GM18907 (cell line): ENCODE results near the gene IQCH.
A peak's percentile ranks its signal among the peaks of the same experiment; 100 is the strongest.

ENCODE experiments used
- ATAC-seq: cut with Tn5 transposase; IDR thresholded peaks from one replicate; pipeline ENCODE4 v1.9.1; 2021; ENCODE audit warnings: mild to moderate bottlenecking, moderate library complexity; ENCODE audit not compliant: unreplicated experiment

Gene IQCH

DNA sequence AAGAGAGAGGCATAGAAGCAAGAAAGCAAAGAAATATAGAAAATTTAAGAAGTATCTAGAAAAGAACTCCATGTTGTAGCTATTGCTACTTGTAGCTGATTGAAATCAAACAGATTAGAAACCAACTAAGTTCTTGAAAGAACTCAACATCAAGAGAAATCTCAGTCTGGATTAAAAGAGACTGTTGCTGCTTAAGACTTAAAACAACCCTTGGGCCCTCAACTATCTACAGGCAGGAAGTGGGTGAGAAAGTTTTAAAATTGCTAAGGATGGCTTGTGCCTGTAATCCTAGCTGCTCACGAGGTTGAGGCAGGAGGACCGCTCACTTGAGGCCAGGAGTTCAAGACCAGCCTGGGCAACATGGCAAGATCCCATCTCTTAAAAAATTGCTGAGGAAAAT is 227.1 kb downstream of the IQCH start:
- no peak for ATAC-seq

DNA sequence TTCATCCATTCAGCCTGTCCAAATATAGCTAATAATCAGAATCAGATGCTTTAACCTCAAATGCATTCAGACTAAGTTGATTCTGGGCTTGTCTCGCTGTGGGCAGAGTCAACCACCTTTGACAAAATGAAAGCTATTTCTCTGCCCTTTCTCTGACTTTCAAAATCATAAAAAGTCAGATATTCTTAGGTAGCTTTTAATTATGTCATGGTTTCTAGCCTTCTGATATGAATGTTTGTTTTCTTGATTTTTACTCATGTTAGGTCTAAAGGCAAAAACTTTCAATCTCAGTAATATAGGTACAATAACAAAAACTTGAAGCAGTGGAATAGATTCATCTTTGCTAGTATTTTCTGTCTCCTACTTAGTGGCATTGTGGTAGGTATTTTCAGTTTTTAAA is 241.0 kb downstream of the IQCH start:
- ATAC-seq, result no peak

DNA sequence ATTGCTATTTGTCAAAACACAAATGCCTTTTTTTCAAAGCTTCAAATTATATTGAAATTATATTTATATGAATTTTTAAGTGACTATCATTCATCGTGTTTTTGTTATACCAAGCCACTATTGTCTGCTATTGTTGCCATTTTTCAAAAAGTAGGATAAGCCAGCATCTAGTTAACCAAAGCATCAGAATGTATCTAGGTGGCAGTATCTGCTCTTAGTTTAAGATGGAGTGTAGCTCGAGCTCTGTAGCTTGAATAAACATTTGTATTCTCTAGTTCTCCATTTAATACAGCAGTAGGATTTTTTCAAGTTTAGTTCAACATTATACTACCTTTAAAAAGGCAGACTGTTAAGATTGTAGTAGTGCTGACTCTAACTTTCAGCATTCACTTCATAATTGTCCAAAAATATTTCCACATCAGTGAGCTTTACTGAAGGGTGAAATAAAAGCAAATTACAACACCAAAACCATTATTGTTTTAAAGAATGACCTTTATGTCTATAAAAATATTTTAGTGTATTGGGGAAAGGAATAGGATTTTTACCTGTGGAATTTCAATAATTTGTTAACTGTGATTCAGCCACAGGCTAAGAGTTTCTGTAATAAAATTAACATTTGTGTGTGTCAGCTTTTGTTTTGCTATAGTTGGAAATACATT is 246.7 kb downstream of the IQCH start:
- ATAC-seq, result no peak

DNA sequence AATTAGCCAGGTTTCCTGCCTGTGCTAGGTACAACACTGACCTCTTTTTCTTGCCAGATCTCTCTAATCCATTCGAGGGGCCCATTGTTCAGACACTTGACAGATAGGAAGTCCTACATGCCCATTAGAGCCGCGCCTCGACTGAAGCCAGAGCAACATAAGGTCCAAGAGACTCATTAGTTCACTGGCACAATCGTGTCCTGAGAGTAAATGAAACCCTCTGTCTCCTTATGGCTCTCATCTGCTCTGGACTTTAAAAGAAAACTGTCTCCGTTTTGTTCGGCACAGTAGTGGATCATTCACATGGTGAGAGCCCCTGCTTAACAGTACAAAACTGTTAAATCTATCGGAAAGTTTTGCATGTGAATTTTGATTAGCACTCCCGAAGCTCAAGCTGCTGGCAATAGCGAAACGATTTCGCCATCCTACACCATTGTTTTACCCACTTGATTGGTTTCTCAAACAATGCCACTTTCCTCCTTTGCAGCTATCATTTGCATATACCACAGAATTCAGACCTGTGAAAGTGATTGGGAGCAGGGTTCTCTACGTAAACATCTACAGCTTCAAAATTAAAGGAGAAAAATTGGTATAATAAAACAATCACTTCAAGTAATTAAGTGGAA is 247.4 kb downstream of the IQCH start:
- no peak for ATAC-seq

DNA sequence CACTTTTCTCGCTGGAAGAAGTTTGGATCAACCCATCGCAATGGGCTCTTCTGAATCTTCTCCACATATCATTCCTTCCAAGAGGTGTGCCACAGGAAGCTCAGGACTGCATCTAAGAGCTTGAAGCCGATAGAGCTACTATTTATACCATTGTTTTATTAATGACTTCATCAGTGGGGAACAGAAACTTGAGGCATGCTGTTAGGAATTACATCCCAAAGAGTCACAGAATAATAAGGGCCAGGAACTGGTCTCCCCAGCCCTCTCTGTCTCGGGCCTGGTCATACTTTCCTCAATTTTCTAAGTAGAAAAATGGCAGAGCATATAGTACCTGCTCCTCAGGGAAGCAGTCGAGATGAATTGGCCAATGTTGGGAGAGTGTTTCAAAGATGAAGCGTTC is 249.5 kb downstream of the IQCH start:
- ATAC-seq, result no peak

DNA sequence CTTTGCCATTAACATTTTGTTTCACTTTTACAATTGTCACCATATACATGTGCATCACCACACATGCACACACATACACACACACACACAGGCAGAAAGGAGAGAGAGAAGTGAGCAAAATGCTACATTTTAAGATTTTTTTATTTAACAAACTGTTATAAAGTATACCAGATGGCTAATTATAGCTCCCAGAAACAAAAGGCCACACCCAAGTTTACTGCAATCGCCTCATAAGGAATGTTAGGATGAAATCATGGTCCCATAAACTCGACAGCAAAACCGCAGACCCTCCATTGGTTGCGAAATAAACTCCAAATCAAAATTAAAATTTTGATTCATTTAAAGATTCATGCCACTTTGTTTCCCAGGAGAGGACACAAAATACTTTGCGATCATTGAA is 250.2 kb downstream of the IQCH start:
- no peak for ATAC-seq

DNA sequence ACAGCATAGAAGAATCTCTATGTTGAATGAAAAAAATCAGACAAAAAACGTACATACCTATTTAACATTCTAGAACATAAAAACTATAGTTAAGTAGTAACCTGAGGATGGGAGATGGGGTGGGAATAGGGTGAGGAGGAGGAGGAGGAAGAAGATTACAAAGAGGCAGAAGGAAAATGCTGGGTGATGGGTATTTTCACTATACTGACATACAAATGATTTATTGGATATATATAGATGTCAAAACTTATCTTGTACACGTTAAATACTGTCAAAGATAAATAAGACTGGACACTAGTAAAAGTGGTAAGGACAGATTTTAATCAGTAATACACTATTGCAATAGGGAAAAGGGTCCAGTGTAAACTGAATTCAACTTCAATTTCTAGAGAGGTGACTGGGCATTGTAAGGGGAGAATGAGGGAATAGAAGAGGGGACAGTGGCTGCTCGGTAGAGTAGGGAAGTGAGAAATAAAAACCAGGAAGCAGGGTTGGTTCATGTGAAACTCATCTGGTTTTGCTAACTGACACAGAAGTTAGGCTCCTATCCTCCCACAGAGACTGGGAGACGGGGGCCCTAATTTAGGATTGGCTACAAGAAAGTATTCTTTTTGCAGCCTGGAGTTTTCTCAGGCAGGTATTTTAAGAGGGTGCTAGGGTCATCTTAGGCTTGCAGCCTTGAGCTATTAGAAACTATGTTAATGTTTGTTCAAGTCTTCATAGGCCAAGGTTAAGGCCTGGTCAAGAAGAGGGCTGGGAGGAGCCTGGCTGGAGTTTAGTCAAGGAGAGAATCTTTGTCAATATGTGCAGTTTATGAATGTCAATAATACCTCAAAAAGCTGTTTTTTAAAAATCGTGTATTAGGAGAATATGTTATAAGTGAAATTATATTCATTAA is 251.3 kb downstream of the IQCH start:
- no peak for ATAC-seq

DNA sequence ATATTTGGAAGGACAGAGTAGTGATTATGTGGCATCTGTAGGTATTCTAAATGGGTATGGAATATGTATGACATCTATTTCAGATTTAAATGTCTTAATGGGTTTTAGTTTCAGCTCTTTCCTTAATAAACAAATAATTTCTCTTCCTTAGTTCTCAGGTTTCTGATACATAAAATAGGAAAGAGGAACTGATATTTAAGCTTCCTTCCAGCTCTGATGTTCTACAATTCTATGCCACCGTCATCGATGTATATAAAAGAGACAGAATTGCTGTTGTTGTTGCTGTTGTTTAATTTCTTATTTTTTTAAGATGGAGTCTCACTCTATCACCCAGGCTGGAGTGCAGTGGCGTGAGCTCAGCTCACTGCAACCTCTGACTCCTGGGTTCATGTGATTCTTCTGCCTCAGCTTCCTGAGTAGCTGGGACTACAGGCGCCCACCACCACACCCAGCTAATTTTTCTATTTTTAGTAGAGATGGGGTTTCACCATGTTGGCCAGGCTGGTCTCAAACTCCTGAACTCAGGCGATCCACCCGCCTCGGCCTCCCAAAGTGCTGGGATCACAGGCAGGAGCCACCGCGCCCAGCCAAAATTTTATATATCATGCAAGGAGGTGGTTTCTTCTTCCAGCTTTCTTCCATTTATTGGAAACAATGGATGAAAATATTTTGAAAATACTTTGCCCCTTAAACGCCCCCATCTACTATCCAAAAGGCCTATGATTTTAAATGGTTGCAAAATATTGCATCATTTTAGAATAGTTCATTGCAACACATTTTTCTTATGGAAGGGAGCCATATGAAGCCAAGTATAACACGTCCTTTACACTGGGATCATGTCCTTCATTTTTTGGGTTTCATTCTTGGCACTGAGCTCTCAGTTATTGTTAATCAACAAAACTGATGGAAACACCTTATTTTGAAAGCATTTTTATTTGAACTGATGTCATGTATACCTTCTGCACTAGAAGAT is 252.5 kb downstream of the IQCH start:
- ATAC-seq, result no peak

DNA sequence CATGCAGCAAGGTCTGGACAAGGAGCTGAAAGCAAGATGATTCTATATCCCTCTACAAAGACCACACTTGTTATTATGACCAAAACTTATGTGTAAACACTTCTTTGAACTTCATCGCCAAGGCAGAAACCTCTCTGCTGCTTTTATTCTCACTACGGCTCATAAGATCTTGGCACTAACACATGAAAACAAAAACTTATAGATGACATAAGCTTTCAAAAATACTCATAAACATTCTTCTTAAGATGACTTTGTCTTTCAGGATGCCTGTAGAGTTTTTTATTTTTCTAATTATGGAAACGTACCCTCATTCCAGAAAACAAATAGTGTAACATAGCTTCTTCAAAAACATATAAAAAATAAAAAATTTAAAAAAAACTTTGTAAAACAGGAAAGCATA is 253.8 kb downstream of the IQCH start:
- no peak for ATAC-seq

DNA sequence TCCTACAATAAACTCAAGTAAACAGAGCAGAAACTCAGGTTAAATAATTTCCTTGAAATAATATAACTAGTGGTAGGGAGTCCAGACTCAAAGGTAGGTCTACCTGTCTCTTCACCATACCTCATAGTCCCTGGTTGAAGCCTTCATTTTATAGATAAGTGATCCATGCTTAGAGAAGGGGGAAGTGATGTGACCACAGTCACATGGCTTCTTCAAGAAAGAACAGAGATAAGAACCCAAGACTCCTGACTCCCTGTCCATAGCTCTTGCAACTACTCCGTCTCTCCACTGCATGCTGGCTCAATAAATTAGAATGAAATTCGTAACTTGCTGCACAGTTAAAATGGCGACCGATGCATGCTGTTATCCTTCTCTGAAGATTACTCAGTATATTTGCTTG is 255.3 kb downstream of the IQCH start:
- ATAC-seq, result no peak

DNA sequence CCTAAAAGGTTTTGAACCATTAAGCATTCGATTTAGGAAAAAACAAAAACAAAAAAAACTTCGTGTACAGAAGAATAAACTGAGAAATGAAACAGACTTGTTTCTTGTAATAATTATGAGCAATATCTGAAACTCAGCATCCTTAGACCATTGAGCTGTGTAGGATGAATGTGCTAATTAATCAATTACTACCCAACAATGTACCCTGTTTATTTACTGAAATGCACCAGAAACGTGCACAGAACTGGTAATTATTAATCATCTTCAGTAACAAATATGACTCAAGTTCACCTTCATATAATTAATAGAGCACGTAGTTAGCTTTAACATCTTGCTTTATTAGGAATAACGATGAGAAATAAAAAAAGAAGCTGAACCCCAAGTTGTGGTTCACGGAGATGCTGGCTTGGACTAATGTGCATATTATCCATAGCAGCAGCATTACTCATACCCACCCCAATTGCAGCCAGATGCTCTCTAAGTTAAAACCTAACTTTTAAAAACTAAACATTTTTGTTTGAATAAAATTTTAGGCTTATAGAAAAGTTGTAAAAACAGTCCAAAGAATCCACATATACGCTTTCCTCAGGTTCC is 256.1 kb downstream of the IQCH start:
- no peak for ATAC-seq

DNA sequence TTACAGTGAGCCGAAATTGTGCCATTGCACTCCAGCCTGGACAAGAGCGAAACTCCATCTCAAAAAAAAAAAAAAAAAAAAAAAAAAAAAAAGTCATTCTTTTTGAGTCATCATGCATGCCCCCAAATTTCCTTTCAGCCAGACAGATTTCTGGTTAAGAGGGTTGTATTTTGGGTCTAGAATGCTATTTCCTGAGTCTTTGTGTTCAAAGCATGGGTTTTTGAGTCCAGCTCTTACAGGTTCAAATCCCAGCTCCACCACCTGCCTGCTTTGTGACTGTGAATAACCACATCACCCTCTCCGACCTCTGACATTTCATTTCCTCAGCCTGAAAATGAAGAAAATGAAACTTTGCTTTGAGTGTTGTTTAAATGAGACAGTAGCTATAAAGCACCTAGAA is 257.0 kb downstream of the IQCH start:
- no peak for ATAC-seq

DNA sequence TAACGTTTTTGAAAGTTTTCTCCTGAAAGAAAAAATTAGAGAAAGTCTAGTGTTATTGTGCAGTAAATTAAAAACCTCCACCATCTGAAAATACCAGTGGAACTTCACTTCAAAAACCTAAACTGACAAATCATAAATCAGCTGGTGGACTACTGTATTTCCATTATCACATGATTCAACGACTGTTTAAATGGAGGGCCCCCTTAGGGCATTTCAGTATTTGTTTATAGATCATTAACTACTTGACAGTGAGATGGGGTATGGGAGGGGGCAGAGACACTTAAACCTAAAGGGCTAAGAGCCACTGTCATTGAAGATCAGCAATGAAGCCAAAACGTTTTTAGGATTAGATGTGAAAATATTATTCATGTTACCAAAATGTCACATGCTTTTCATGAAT is 257.6 kb downstream of the IQCH start:
- no peak for ATAC-seq

DNA sequence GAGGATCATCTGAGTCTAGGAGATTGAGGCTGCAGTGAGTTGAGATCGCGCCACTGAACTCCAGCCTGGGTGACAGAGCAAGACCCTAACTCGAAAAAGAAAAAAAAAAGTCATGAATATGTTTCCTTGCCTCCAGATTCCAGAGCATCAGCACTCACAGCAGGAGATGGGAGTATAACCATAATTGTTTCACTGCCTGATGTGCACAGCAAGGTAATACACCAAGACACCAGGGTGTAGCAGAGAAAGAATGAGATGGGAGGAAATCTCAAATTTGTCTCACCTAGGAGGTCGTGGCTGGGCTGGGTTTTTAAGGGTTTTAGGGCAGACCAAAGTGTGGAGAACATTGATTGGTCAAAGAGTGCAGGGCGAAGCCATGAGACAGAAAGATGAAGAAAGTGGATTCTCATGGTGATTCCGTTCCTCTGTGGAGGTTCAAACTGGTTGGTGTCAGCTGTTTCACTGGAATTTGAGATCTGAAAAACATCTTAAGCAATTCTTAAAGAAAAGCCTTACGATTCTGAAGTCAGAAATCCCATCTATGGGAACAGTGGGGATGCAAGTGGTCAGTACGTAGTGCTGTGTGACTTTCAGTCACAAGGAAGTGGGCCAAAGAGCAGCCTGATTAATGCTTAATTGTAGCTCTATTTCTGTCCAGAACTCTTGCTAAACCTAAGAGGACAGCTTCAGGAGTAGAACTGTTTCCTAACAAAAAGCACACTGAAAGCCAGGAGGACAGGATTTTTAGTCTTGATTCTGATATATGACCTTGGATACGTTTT is 258.5 kb downstream of the IQCH start:
- no peak for ATAC-seq

DNA sequence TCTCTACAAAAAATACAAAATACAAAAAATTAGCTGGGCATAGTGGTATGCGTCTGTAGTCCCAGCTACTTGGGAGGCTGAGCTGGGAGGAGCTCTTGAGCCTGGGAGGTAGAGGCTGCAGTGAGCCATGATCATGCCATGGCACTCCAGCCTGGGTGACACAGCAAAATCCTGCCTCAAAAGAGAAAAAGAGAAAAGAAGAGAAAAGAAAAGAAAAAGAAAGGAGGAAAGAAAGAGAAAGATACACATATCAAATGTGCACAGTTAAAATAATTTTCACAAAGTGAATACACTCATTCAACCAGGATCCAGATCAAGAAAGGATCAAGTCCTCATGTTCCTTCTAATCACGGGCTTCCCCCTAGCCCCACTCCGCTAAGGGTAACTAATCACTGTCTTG is 260.5 kb downstream of the IQCH start:
- ATAC-seq, result no peak

DNA sequence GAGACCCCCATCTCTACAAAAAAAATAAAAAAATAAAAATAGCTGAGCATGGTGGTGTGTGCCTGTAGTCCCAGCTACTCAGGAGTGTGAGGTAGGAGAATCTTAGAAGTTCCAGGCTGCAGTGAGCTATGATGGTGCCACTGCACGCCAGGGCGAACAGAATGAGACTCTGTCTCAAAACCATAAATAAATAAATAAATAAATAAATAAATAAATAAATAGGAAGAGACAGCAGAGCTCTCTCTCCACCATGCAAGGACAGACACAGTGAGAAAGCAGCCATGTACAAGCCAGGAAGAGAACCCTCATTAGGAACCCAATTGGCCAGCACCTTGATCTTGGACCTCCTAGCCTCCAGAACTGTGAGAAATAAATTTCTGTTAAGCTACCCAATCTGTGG is 261.0 kb downstream of the IQCH start:
- no peak for ATAC-seq

DNA sequence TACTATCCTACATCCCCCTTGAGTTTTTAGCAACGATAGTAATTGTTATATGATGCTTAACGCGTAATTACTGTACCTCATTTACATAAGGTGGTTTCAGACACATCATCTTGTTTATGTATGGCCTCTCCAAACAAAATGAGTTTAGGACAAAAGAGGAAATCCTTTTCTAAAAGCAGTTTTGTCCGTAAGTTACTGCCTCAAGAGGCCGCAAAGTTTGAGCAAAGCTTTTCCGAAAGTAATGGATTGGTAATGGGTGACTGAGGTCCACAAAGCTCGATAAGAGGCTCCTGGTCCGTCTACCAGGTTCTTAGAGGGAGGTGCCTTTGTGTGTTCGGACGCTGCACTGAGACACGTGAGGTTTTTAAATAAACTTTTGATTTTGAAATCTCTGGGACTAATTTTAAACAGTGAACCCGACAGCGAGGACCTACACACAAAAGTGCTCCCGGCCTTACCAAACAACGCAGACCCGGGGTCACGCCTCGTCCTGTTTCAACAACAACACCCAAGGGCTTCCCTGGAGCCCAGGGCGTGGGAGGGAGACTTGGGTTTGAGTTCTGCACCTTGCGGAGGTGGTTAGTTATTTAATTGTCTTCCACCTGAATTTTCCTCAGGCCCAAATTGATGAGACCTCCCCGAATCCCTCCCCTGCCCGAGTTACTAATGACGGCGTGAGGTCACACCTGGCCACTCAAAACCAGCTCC is 265.9 kb downstream of the IQCH start:
- ATAC-seq, result no peak

DNA sequence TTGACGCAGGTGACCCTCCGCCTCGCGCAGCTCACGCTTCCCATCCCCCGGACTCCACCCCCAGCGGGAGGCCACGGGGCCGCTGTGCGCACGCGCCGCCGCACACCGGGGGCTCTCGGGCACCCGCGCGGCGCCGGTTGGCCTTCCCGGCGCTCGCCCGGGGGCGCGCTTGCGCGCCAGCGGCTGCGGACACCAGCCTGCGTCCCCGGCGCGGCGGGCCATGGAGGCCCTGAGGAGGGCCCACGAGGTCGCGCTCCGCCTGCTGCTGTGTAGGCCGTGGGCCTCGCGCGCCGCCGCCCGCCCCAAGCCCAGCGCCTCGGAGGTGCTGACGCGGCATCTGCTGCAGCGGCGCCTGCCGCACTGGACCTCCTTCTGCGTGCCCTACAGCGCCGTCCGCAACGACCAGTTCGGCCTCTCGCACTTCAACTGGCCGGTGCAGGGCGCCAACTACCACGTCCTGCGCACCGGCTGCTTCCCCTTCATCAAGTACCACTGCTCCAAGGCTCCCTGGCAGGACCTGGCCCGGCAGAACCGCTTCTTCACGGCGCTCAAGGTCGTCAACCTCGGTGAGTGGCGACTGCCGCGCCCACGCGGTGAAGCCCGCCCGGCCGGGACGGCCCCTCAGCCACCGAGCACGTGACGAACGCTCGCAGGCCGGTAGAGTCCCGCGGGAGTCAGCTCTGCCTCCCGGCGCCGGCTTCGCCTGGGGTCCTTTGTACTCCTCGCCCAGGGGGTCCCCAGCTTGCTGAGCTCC is 266.6 kb downstream of the IQCH start, which contains the start of gene C15orf61:
C15orf61 (plus strand) TSS at position 103 of the 754 bp plus-strand sequence; CDS start at position 221, 118 bp downstream.
- ATAC-seq, result peak; percentile 78
